ENCODE measurements around the gene MTCH2.
"Not testable (repeated sequence)": the region's sequence is repeated elsewhere in the genome, so short reads cannot be mapped to it uniquely, and the experiment has no call there.

MTCH2 gene

GRCh38 chr11:47645500-47645899 is 3.1 kb upstream of the MTCH2 start:
- TF ChIP-seq CTCF (IDR thresholded peaks at IDR 0.05; ENCODE audit: insufficient read depth, low read length, poor library complexity, severe bottlenecking) (no peak), EZH2phosphoT487 (conservative IDR thresholded peaks at IDR 0.05; ENCODE audit: low read length) (no peak)
- H3K79me2 ChIP-seq (ENCODE audit: insufficient read depth, low read length): peaks cover 17% of the 10 kb centered on the region
- no peak overlapping the region for H3K9ac ChIP-seq (ENCODE audit: low read length)
- no peaks in the 10 kb centered on the region for H3K9me3 ChIP-seq (ENCODE audit: insufficient read depth, low read length)
- no peak overlapping the region for H2AFZ ChIP-seq (ENCODE audit: low read depth, low read length, severe bottlenecking)
- no peak overlapping the region for H3K4me3 ChIP-seq (ENCODE audit: insufficient read depth, low read length, poor library complexity, severe bottlenecking)
- no peaks in the 10 kb centered on the region for H4K20me1 ChIP-seq (ENCODE audit: low read depth, low read length)
- H3K4me2 ChIP-seq (ENCODE audit: low read depth, low read length, poor library complexity, severe bottlenecking): no peak overlapping the region
- H3K9me2 ChIP-seq (replicated peaks; ENCODE audit: insufficient read depth, low read length): no peaks in the 10 kb centered on the region
- H3K27ac ChIP-seq (ENCODE audit: low read depth, low read length): no peak overlapping the region
- H3K36me3 ChIP-seq (ENCODE audit: low read length): no peaks in the 10 kb centered on the region
- no peaks in the 10 kb centered on the region for H3F3A ChIP-seq (ENCODE audit: insufficient read depth)
- no peaks in the 10 kb centered on the region for H3K27me3 ChIP-seq (ENCODE audit: low read length)

DNA sequence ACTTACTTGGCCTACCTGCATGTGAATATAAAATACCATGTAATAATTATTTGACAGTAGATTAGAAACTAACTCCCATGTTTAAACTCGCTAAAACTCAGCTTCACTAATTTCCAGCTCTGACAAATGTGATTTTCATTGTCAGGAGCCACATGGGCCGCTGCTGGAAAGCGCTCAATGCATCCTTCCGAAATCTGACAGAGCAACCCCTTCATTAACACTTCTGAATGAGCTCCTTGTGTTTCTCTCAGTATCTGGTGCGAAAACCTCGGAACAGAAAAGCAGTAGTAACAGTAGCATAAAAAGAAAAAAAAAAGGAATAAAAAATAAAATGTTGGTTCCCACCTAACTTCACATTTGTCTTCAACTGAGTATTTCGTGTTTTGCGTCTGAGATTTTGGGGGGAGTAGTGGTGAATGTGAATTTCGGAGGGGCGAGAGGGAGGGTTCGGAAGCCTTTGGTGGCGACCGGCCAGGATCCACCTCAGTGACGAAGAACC is 710 bp downstream of the MTCH2 start:
- H3K4me2 ChIP-seq (ENCODE audit: low read depth, low read length, poor library complexity, severe bottlenecking): peak overlapping the region; percentile 88
- H3K4me3 ChIP-seq (ENCODE audit: insufficient read depth, low read length, poor library complexity, severe bottlenecking): peak overlapping the region; percentile 84
- peaks cover 17% of the 10 kb centered on the region; the same call in 1 of the 2 replicates for H3K36me3 ChIP-seq (ENCODE audit: low read length)
- peak overlapping the region; percentile 59 for H2AFZ ChIP-seq (ENCODE audit: low read depth, low read length, severe bottlenecking)
- no peaks in the 10 kb centered on the region for H4K20me1 ChIP-seq (ENCODE audit: low read depth, low read length)
- peak overlapping the region; percentile 91 for H3K9ac ChIP-seq (ENCODE audit: low read length)
- TF ChIP-seq EZH2phosphoT487 (conservative IDR thresholded peaks at IDR 0.05; ENCODE audit: low read length): no peak
- no peaks in the 10 kb centered on the region for H3K27me3 ChIP-seq (ENCODE audit: low read length)
- H3K9me3 ChIP-seq (ENCODE audit: insufficient read depth, low read length): no peaks in the 10 kb centered on the region
- no peaks in the 10 kb centered on the region for H3F3A ChIP-seq (ENCODE audit: insufficient read depth)
- peak overlapping the region; percentile 61 for H3K27ac ChIP-seq (ENCODE audit: low read depth, low read length)
- peaks cover 36% of the 10 kb centered on the region for H3K79me2 ChIP-seq (ENCODE audit: insufficient read depth, low read length)
- no peaks in the 10 kb centered on the region for H3K9me2 ChIP-seq (replicated peaks; ENCODE audit: insufficient read depth, low read length)

- not testable (repeated sequence) for H4K20me1 ChIP-seq (ENCODE audit: low read depth, low read length); H3K27me3 ChIP-seq (ENCODE audit: low read length); H3K27ac ChIP-seq (ENCODE audit: low read depth, low read length); H3F3A ChIP-seq (ENCODE audit: insufficient read depth); H2AFZ ChIP-seq (ENCODE audit: low read depth, low read length, severe bottlenecking); H3K4me3 ChIP-seq (ENCODE audit: insufficient read depth, low read length, poor library complexity, severe bottlenecking); H3K9me2 ChIP-seq (replicated peaks; ENCODE audit: insufficient read depth, low read length); H3K9me3 ChIP-seq (ENCODE audit: insufficient read depth, low read length)
- Histone ChIP-seq H3K9ac (ENCODE audit: low read length) (peak overlapping the region; percentile 91; the same call in 1 of the 2 replicates), H3K4me2 (ENCODE audit: low read depth, low read length, poor library complexity, severe bottlenecking) (peak overlapping the region; percentile 88), H3K79me2 (ENCODE audit: insufficient read depth, low read length) (peaks cover 36% of the 10 kb centered on the region), H3K36me3 (ENCODE audit: low read length) (peaks cover 18% of the 10 kb centered on the region; the same call in 1 of the 2 replicates)
Measured at GRCh38 chr11:47640506-47640905, 1.9 kb downstream of the MTCH2 start.

DNA sequence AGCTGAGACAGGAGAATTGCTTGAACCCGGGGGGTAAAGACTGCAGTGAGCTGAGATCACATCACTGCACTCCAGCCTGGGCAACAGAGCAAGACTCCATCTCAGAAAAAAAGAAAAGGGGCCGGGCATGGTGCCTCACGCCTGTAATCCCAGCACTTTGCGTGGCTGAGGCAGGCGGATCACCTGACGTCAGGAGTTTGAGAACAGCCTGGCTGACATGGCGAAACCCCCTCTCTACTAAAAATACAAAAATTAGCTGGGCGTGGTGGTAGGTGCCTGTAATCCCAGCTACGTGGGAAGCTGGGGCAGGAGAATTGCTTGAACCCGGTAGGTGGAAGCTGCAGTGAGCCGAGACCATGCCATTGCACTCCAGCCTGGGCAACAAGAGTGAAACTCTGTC is 6.0 kb downstream of the MTCH2 start:
- Histone ChIP-seq H3K36me3 (ENCODE audit: low read length) (peaks cover 23% of the 10 kb centered on the region; the same call in 1 of the 2 replicates), H3K79me2 (ENCODE audit: insufficient read depth, low read length) (peaks cover 28% of the 10 kb centered on the region)
- not testable (repeated sequence) for H3K27ac ChIP-seq (ENCODE audit: low read depth, low read length); H3F3A ChIP-seq (ENCODE audit: insufficient read depth); H3K27me3 ChIP-seq (ENCODE audit: low read length); H3K4me3 ChIP-seq (ENCODE audit: insufficient read depth, low read length, poor library complexity, severe bottlenecking); H2AFZ ChIP-seq (ENCODE audit: low read depth, low read length, severe bottlenecking); H3K9me3 ChIP-seq (ENCODE audit: insufficient read depth, low read length); H3K4me2 ChIP-seq (ENCODE audit: low read depth, low read length, poor library complexity, severe bottlenecking); H3K9ac ChIP-seq (ENCODE audit: low read length); H4K20me1 ChIP-seq (ENCODE audit: low read depth, low read length); H3K9me2 ChIP-seq (replicated peaks; ENCODE audit: insufficient read depth, low read length)

- no peak overlapping the region for H3K9ac ChIP-seq (ENCODE audit: low read length)
- no peak for TF ChIP-seq CTCF (IDR thresholded peaks at IDR 0.05; ENCODE audit: insufficient read depth, low read length, poor library complexity, severe bottlenecking)
- TF ChIP-seq EZH2phosphoT487 (conservative IDR thresholded peaks at IDR 0.05; ENCODE audit: low read length): no peak
- peaks cover 20% of the 10 kb centered on the region; the same call in 1 of the 2 replicates for H3K36me3 ChIP-seq (ENCODE audit: low read length)
Measured at GRCh38 chr11:47631473-47631872, 10.9 kb downstream of the MTCH2 start.

More at GRCh38 chr11:47631473-47631872, 10.9 kb downstream of the MTCH2 start:
- Histone ChIP-seq H3K9me2 (replicated peaks; ENCODE audit: insufficient read depth, low read length) (no peaks in the 10 kb centered on the region), H3K9me3 (ENCODE audit: insufficient read depth, low read length) (no peaks in the 10 kb centered on the region), H3K4me3 (ENCODE audit: insufficient read depth, low read length, poor library complexity, severe bottlenecking) (no peak overlapping the region), H3K79me2 (ENCODE audit: insufficient read depth, low read length) (no peaks in the 10 kb centered on the region), H2AFZ (ENCODE audit: low read depth, low read length, severe bottlenecking) (no peak overlapping the region), H3K4me2 (ENCODE audit: low read depth, low read length, poor library complexity, severe bottlenecking) (no peak overlapping the region), H4K20me1 (ENCODE audit: low read depth, low read length) (no peaks in the 10 kb centered on the region), H3K27ac (ENCODE audit: low read depth, low read length) (no peak overlapping the region), H3K27me3 (ENCODE audit: low read length) (no peaks in the 10 kb centered on the region), H3F3A (ENCODE audit: insufficient read depth) (no peaks in the 10 kb centered on the region)

Data from SU-DHL-6 (cell line).